GM23248 (cell line): ENCODE results near the gene CBX3.

Source experiments
- EZH2 ChIP-seq: fragments of 200-600 bp; sonication (generic); IDR thresholded peaks from 2 replicates; pipeline ENCODE4 v1.6.1; 2018; ENCODE audit warnings: antibody characterized with exemption, mild to moderate bottlenecking; ENCODE audit not compliant: insufficient read depth, poor library complexity, severe bottlenecking
- EZH2phosphoT487 ChIP-seq: fragments of 200-600 bp; sonication (generic); IDR thresholded peaks from 2 replicates; pipeline ENCODE4 v1.6.1; 2018; ENCODE audit warnings: antibody characterized with exemption, moderate library complexity, mild to moderate bottlenecking, low read depth; ENCODE audit not compliant: insufficient read depth

- no peak for TF ChIP-seq EZH2
- no peak for TF ChIP-seq EZH2phosphoT487
Measured at GRCh38 chr7:26198133-26198780, 3.3 kb upstream of the CBX3 start.
